Stomach (tissue), 9 donors: ENCODE results near the gene PCLO. TPM values are rescaled to one million over a fixed set of nuclear protein-coding genes. Genes with fewer than 3 reads are reported as not detected.

Source experiments
- DNase-seq, 2 donors: peaks; one replicate each; pipeline versions ENCODE4 v3.0.0 to v3.0.0-alpha.2; 2013 to 2019
- H3K27ac ChIP-seq, 5 donors: fragments of 200-600 bp in 4 of 5; sonication (generic) in 4 of 5; one replicate each; pipeline ENCODE4 v1.5.1; 2013 to 2019; ENCODE audit warnings: mild to moderate bottlenecking in 1 of 5, moderate library complexity in 1 of 5
- H3K27me3 ChIP-seq, 3 donors: fragments of 200-600 bp; sonication (generic); one replicate each; pipeline ENCODE4 v1.5.1; 2017 to 2019; ENCODE audit warnings: mixed run types in 1 of 3
- H3K36me3 ChIP-seq, 4 donors: fragments of 200-600 bp; sonication (generic); 1 replicate in 3 of 4; 2 replicates in 1 of 4; pipeline ENCODE4 v1.5.1; 2016 to 2019
- H3K4me1 ChIP-seq, 4 donors: fragments of 200-600 bp; sonication (generic); one replicate each; pipeline ENCODE4 v1.5.1; 2016 to 2019
- H3K4me3 ChIP-seq, 4 donors: fragments of 200-600 bp; sonication (generic) in 3 of 4; one replicate each; pipeline ENCODE4 v1.5.1; 2016 to 2019; ENCODE audit warnings: mild to moderate bottlenecking in 1 of 4
- H3K9me3 ChIP-seq, 4 donors: fragments of 200-600 bp; sonication (generic); one replicate each; pipeline ENCODE4 v1.5.1; 2016 to 2019
- EP300 ChIP-seq: sonication (generic); formaldehyde crosslinking; IDR thresholded peaks from one replicate; pipeline ENCODE4 v1.6.1; 2017; ENCODE audit warnings: antibody characterized with exemption
- POLR2A ChIP-seq, 4 donors: fragments of 450-650 bp; IDR thresholded peaks; one replicate each; pipeline ENCODE4 v1.6.1; 2016; ENCODE audit warnings: antibody characterized with exemption in 4 of 4, control low read depth in 2 of 4, mild to moderate bottlenecking in 1 of 4, moderate library complexity in 1 of 4
- POLR2AphosphoS5 ChIP-seq, 3 donors: sonication (generic); formaldehyde crosslinking; IDR thresholded peaks; one replicate each; pipeline ENCODE4 v1.6.1; 2016; ENCODE audit warnings: antibody characterized with exemption in 3 of 3
- WGBS, 5 donors: extraction: QIAGEN DNeasy Blood & Tissue Kit in 3 of 5; methylation state at CpG; one replicate each; pipeline versions ENCODE4 v1.1.5 to v1.1.7; 2013 to 2018; 5-methylcytosine and 5-hydroxymethylcytosine counted together
- intact Hi-C: fragments of 100-400 bp; cut with DNase I; formaldehyde crosslinking; loops from one replicate; pipeline ENCODE4 v1.15.1; 2023; ENCODE audit warnings: low total_unique reads
- polyA plus RNA-seq, 3 donors: library from polyadenylated mRNA; stranded (reverse); fragments of 200-250 nt; gene quantifications; one replicate each; pipeline ENCODE4 v1.2.3, GENCODE V29; 2013
- total RNA-seq, 5 donors: library from RNA; depleted of rRNA; stranded (reverse); fragments of >200 nt; gene quantifications; one replicate each; pipeline versions ENCODE4 v1.1.0 to v1.2.3, GENCODE V29; 2014 to 2016
- TF ChIP-seq, protein P1 (sequence below), 7 experiments: fragments of 450-650 bp in 4 of 7; fragments of 200-600 bp in 3 of 7; sonication (generic) in 3 of 7; IDR thresholded peaks; one replicate each; pipeline ENCODE4 v1.5.1; 2016 to 2019; ENCODE audit warnings: antibody characterized with exemption in 7 of 7, control low read depth in 2 of 7, mild to moderate bottlenecking in 1 of 7
- donor health status: healthy with polysubstance abuse.
- donor health status: Bipolar disorder and iron deficiency.
- donor health status: healthy.

The PCLO gene
- total and polyA plus RNA-seq, 8 donors, result 0.31 to 8.1 (median 3.9) TPM

- Histone ChIP-seq H3K36me3 (no peaks in the 10 kb centered on the region), H3K9me3 (no peaks in the 10 kb centered on the region), H3K4me1 (no peaks in the 10 kb centered on the region), H3K27ac (no peak overlapping the region), H3K27me3 (no peaks in the 10 kb centered on the region), H3K4me3 (no peak overlapping the region)
- DNase-seq, result no peak
- intact Hi-C loops, result no loop called here
- TF ChIP-seq POLR2A (IDR thresholded peaks at IDR 0.05) (no peak), EP300 (no peak), POLR2AphosphoS5 (IDR thresholded peaks at IDR 0.05) (no peak)
- WGBS, 5 donors, result 73 to 89% (median 75%) methylated on average over 1 of the region's 1 CpG
These were observed 205.2 kb downstream of the PCLO start for GRCh38 chr7:82957521-82957920.

DNA sequence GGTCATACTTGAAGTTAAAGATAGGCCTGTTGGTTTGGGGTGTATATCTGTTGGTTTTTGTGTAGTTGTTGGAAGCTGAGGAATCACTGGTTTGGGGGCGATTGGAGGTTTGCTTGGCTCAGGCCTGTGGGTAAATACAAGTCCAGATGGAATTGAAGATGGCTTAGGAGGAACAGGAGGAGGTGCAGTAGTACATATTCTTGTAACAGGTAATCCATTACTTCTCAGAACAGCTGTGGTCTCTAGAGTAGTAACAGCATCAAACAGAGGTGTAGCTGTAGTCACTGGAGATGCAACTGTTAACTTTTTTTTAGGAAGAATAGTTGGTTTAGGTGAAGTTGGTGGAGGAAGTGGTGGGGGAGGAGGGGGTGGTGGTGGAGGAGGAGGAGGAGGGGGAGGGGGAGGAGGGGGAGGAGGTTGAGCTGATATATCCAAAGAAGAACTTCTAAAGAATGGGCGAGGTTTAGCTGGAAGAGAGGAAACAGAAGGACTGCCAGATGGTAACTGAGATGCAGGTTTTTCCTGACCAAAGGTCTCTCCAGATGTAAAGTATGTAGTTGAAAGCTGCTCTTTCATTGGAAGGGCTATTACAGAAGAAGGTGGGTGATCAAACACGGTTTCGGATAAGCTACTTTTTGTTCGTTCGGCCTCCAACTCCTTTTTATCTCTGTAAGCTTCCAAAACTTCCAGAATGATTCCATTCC is 209.2 kb downstream of the PCLO start:
- TF ChIP-seq POLR2AphosphoS5 (IDR thresholded peaks at IDR 0.05) (no peak), EP300 (no peak), POLR2A (IDR thresholded peaks at IDR 0.05) (no peak)
- TF ChIP-seq, protein P1, sequence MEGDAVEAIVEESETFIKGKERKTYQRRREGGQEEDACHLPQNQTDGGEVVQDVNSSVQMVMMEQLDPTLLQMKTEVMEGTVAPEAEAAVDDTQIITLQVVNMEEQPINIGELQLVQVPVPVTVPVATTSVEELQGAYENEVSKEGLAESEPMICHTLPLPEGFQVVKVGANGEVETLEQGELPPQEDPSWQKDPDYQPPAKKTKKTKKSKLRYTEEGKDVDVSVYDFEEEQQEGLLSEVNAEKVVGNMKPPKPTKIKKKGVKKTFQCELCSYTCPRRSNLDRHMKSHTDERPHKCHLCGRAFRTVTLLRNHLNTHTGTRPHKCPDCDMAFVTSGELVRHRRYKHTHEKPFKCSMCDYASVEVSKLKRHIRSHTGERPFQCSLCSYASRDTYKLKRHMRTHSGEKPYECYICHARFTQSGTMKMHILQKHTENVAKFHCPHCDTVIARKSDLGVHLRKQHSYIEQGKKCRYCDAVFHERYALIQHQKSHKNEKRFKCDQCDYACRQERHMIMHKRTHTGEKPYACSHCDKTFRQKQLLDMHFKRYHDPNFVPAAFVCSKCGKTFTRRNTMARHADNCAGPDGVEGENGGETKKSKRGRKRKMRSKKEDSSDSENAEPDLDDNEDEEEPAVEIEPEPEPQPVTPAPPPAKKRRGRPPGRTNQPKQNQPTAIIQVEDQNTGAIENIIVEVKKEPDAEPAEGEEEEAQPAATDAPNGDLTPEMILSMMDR (IDR thresholded peaks at IDR 0.05), result no peak
- 84 to 96% (median 91%) methylated on average over 6 of the region's 6 CpGs for WGBS, 5 donors
- Histone ChIP-seq H3K27me3 (no peaks in the 10 kb centered on the region), H3K4me1 (no peaks in the 10 kb centered on the region), H3K9me3 (peaks cover 0 to 7% (median 0%) of the 10 kb centered on the region in 4 donors), H3K4me3 (no peak overlapping the region), H3K27ac (no peak overlapping the region), H3K36me3 (no peaks in the 10 kb centered on the region)
- DNase-seq, result no peak
- intact Hi-C loops, result no loop called here

DNA sequence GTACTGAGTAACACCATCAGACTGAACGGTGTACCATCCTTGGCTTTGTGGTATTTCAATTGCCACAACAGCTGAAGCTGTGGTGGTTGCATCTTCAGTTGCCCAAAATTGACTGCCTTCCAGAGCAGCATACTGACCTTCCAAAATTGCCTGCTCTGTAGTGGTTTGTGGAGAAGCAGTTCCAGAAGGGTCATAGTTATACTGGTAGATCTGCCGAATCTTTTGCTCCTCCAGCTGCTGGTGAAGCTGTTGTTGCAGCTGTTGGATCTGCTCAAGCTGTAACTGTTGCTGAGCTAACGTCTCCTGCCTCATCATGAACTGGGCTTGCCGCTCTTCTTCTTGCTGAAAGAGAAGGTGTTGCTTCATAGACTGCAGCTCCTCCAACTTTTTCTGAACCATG is 212.2 kb downstream of the PCLO start:
- H3K27ac ChIP-seq, result no peak overlapping the region
- H3K4me1 ChIP-seq, result no peaks in the 10 kb centered on the region
- WGBS, 5 donors, result 81 to 94% (median 87%) methylated on average over 4 of the region's 4 CpGs
- H3K36me3 ChIP-seq, result no peaks in the 10 kb centered on the region
- intact Hi-C loops, result no loop called here
- no peaks in the 10 kb centered on the region for H3K27me3 ChIP-seq
- TF ChIP-seq POLR2A (IDR thresholded peaks at IDR 0.05) (no peak), EP300 (no peak), POLR2AphosphoS5 (IDR thresholded peaks at IDR 0.05) (no peak)
- TF ChIP-seq, protein P1 (IDR thresholded peaks at IDR 0.05), result no peak
- H3K4me3 ChIP-seq, result no peak overlapping the region
- no peak for DNase-seq
- peaks cover 0 to 7% (median 0%) of the 10 kb centered on the region in 4 donors for H3K9me3 ChIP-seq

GRCh38 chr7:82945480-82945879 is 217.2 kb downstream of the PCLO start:
- Histone ChIP-seq H3K36me3 (no peaks in the 10 kb centered on the region), H3K9me3 (peaks cover 0 to 3% (median 0%) of the 10 kb centered on the region in 4 donors), H3K27ac (no peak overlapping the region), H3K4me1 (no peaks in the 10 kb centered on the region), H3K4me3 (no peak overlapping the region), H3K27me3 (no peaks in the 10 kb centered on the region)
- WGBS, 5 donors, result 67 to 72% (median 70%) methylated on average over 3 of the region's 3 CpGs
- TF ChIP-seq POLR2AphosphoS5 (IDR thresholded peaks at IDR 0.05) (no peak), EP300 (no peak), POLR2A (IDR thresholded peaks at IDR 0.05) (no peak)
- TF ChIP-seq, protein P1 (IDR thresholded peaks at IDR 0.05), result no peak
- no peak for DNase-seq
- intact Hi-C loops, result no loop called here

DNA sequence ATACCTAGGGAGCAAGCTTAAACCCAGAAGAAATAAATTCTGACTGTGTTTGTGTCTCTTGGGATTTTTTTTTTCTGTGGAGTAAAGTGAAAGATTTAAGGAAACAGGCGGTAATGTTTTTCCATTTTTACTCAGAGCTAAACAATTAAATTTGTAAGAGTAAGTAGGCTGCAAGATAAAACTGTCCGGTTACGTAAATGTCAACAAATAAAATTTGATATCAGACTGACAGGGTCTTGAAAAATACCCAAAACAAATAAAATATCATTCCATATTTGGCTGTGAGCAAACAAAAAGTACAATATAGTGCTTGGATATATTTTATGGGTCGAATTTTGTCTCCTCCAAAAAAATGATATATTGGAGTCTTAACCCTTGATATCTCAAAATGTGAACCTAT is 217.6 kb downstream of the PCLO start:
- intact Hi-C loops, result no loop called here
- WGBS, 5 donors, result 27 to 54% (median 36%) methylated on average over 4 of the region's 4 CpGs
- DNase-seq, result no peak
- no peaks in the 10 kb centered on the region for H3K27me3 ChIP-seq
- no peak for TF ChIP-seq EP300
- no peak for TF ChIP-seq POLR2AphosphoS5 (IDR thresholded peaks at IDR 0.05)
- TF ChIP-seq, protein P1 (IDR thresholded peaks at IDR 0.05), result no peak
- no peak for TF ChIP-seq POLR2A (IDR thresholded peaks at IDR 0.05)
- H3K36me3 ChIP-seq, result no peaks in the 10 kb centered on the region
- no peak overlapping the region for H3K27ac ChIP-seq
- no peaks in the 10 kb centered on the region for H3K4me1 ChIP-seq
- no peak overlapping the region for H3K4me3 ChIP-seq
- no peaks in the 10 kb centered on the region for H3K9me3 ChIP-seq
